HG02678 (cell line): ENCODE data around the gene SRRM5.
"Not testable (repeated sequence)": the region's sequence is repeated elsewhere in the genome, so short reads cannot be mapped to it uniquely, and the experiment has no call there.

Source experiments
- ATAC-seq: cut with Tn5 transposase; IDR thresholded peaks from one replicate; pipeline ENCODE4 v1.9.1; 2021; ENCODE audit warnings: mild to moderate bottlenecking, moderate library complexity; ENCODE audit not compliant: unreplicated experiment

The SRRM5 gene, protein sequence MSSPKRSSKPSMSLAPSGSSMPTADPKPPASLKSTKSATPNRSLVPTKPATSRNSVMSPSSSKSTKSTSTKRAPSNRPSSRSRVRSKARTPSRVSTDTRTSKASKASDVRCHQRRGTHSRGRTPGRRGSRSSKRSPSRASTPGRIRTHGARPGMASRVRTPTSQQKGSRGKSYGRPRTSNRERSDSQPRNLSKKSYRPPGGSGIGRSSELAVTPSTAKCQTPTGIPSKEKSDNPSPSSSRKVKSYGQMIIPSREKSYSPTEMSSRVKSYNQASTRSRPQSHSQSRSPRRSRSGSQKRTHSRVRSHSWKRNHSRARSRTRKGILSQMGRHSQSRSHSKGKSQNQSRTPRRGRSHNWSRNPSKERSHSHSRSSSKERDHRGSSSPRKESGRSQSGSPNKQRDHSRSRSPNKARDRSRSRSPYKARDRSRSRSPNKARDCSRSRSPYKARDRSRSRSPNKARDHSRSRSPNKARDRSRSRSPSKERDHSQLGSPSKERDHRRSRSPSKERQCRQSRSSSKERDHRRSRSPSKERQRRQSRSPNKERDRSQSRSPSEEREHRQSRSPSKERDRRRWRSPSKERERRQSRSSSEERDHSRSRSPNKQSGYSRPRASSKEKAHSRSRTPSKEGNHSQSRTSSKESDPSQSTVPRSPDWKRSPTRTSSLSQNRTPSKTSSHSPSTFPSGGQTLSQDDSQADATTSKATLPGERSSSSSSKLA

DNA sequence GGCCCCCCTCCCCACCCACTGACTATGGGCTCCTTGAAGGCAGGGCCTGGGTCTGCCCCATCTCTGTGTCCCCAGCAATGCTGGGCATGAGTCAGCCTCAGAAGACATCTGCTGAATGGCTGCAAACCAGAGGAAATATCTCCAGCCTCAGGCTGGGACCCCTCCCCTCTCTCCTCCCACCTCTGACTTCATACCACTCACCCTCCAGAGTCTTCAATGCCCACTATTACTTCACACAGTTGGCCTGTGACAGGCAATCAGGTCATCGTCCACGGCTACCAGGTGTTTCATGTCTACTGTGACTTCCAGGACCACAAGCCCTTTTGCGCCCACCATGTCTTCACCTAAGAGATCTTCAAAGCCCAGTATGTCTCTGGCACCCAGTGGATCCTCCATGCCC lies at the start of gene SRRM5:
Gene SRRM5 (plus strand): TSS at position 301 of the 400 bp plus-strand sequence. CDS start 34 bp downstream, at position 335.
- no peak for ATAC-seq

DNA sequence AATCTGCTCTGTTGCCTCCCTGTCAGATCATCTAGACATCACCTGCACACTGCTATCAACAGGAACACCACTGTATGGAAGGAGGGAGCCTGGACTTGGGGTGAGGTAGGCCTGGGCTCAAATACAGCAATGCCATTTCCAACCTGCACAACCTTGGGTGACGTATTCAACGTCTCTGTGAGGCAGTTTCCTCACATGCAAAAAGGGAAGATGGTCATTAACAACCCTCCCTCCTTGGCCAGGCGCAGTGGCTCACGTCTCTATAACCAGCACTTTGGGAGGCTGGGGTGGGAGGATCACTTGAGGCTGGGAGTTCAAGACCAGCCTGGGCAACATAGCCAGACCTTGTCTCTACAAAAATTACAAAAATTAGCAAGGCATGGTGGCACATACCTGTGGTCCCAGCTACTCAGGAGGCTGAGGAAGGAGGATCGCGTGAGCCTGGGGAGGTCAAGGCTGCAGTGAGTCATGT lies 49.6 kb upstream of the SRRM5 start:
- ATAC-seq: no peak

DNA sequence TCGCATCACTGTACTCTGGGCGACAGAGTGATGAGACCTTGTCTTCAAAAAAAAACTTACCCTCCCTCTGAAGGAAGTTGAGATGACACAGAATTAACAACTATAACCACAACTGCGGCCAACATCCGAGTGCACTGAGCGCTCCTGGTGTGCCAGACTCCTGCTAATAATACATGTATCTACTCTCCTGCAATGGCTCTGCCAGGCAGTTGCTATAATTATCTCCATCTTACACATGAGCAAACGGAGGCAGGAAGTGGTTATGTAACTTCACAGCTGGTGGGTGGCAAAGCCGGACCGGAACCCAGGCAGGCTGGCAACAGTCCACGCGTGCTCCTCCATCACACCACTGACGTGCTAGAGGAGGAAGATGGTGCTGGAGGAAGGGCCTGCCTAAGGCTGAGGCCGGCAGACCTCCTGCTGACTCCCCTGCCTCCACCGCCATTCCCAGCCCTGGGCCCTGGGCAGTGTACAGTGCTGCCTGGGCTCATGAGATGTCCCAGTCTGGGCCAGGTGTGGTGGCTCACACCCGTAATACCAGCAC lies 49.1 kb upstream of the SRRM5 start:
- ATAC-seq: peak; percentile 67

DNA sequence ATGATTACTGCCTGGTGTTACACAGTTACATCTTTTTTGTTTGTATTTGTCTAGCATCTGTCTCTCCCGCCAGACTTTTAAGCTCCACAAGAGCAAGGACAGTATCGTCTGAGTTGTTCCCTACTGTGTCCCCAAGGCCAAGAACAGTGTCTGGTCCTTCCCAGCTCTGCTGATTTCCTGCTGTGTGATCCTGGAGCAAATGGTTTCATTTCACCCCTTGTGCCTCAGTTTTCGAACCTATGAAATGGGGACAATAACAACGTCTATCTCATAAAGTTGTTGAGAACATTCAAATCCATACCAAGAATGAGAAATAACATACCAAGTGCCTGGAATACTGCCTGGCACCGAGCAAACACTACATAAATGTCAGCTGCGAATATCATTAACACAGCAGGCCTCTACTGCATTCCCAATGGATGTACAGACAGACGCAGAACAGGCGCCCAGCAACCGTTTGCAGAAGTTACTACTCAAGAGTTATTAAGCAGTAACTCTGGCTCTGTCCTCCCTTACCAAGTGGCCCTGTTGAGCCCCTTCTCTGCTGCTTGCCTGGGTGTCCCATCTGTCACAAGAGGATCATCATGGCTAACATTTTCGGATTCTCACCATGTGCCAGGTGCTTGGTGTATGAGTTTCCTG lies 48.0 kb upstream of the SRRM5 start:
- ATAC-seq: no peak

GRCh38 chr19:43564800-43565199 lies 47.1 kb upstream of the SRRM5 start:
- ATAC-seq: no peak

GRCh38 chr19:43569657-43570056 lies 42.2 kb upstream of the SRRM5 start:
- ATAC-seq: no peak

- no peak for ATAC-seq
Measured at GRCh38 chr19:43570174-43570791, 41.6 kb upstream of the SRRM5 start.

DNA sequence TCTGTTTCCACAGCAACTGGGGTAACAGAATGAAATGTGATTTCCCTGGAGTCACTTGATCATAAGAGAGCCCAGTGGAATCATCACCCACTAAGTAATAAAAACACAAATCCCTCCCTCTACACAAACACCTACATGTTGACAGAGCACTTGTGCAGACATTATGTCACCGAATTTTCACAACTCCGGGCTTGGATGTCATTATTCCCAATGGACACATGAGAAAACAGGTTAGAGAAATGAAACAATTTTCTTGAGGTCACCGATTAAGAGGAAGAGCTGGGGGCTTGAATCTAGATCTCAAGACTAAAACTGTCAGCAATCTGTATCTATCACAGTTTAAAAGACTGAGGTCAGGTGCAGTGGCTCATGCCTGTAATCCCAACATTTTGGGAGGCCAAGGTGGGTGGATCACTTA lies 39.7 kb upstream of the SRRM5 start:
- no peak for ATAC-seq

- no peak for ATAC-seq
Measured at GRCh38 chr19:43574424-43575155, 37.3 kb upstream of the SRRM5 start.

GRCh38 chr19:43575156-43575950 lies 36.5 kb upstream of the SRRM5 start, which contains the start of the genes PINLYP and XRCC1:
TSS of gene PINLYP (plus strand) at chr19:43575801. CDS start at chr19:43577192, 1,391 bp downstream.
TSS of gene XRCC1 (minus strand) at chr19:43575527. CDS start at chr19:43575458, 69 bp downstream.
- ATAC-seq: peak; percentile 95

GRCh38 chr19:43575955-43576878 lies 35.7 kb upstream of the SRRM5 start:
- no peak for ATAC-seq

- ATAC-seq: no peak
Measured at GRCh38 chr19:43578787-43579186, 33.1 kb upstream of the SRRM5 start.

DNA sequence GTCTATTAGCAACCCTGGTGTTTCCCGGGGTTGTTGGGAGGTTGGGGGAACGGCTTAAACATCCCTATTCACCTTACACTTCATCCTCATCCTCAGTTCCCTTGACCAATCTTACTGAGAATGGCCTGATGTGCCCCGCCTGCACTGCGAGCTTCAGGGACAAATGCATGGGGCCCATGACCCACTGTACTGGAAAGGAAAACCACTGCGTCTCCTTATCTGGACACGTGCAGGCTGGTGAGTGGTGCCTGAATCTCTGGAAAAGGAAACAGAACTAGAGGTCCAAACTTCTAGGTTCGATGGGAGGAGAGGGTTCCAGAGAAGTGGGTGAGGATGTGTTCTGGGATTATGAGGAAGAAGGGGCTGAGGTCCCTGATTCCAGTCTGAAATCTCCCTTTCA lies 30.4 kb upstream of the SRRM5 start:
- no peak for ATAC-seq

GRCh38 chr19:43582495-43582894 lies 29.4 kb upstream of the SRRM5 start:
- no peak for ATAC-seq

DNA sequence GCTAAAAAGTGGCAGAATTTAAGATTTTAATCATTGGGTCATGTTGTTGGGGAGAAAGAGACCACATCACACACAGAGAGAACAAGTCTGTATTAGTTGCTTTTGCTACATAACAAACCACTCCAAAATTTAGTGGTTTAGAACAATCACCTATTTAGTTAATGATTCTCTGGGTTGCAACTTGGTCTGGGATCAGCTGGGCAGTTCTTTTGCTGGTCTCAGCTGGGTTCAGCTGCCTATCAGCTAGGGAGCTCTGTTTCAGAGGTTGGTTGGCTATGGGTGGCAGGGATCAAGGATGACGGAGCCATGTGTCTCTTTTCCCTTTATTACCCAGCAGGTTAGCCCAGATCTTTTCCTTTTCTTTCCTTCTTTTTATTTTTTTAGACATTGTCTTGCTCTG lies 27.4 kb upstream of the SRRM5 start:
- ATAC-seq: no peak

DNA sequence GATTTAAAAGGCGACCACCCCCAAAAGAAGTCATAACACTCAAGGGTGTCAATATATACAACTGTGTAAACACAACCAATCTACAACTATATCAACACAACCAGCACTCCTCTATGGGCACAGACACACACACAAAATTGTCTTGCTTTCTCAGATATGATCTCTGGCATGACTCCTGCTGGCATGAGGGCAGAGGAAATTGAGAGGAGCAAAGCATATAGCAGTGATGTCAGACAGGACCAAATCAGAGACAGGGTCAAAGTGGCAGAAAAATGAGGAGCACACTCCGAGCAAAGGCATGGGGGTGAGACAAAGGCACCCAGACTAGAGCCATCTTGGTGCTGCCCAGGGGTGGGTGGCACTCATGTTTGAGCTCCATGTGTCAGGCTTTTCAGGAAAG lies 25.5 kb upstream of the SRRM5 start:
- ATAC-seq: no peak

- not testable (repeated sequence) for ATAC-seq
Measured at GRCh38 chr19:43587029-43587428, 24.9 kb upstream of the SRRM5 start.

- no peak for ATAC-seq
Measured at GRCh38 chr19:43589277-43589676, 22.6 kb upstream of the SRRM5 start.
